GM18520 (cell line): ENCODE data around the gene CUX1.

Experiments used
- ATAC-seq: cut with Tn5 transposase; IDR thresholded peaks from one replicate; pipeline ENCODE4 v1.9.1; 2021; ENCODE audit not compliant: unreplicated experiment

Gene CUX1

GRCh38 chr7:102093599-102094315 lies 276.3 kb downstream of the CUX1 start:
- no peak for ATAC-seq

DNA sequence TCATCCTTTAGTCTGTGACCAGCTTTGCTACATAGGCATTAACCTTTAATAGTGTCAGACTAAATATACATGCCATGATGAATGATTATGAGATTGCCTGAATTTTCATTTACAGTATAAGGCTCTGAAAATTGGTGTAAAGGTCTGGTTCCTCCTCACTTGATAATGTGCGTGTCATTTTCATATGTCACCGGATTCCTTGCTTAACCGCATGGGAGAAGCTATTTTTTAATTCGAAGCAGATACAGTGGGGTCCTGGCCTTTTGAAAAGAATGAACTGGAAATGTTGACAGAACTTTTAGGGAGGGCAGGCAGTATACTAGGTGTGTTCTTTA lies 276.9 kb downstream of the CUX1 start:
- ATAC-seq, result no peak

DNA sequence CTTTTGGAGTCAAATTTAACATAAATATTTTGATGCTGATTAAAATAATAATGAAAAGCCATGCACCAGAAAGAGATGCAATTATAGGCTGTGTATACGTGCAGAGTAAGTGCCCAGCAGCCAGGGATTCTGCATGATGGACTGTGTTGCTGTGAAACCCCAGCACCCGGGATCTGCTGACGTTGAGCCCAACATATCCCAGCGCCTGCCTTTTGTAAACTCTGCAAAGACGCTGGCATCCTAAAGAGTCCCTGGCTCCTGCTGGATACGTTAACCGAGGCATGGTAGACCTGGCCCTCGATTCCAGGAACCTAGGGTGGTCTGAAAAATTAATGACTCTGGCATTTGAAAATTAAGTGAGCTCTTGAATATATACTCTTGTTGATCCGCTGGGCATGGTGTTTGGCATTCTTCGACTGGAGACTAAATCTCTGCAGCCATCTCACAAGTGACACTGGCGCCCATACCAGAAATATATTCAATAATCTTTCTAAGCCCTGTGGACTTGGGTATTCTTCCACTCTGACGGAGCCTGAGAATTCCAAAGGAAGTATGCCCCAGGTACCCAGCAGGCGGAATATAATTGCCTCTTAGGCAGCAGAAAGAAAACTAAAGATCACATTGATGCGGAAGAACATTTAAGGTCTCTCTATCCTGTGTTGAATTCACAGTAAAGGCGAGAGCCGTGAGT lies 278.0 kb downstream of the CUX1 start:
- ATAC-seq, result no peak

- ATAC-seq, result no peak
Measured at GRCh38 chr7:102096012-102096332, 278.5 kb downstream of the CUX1 start.

DNA sequence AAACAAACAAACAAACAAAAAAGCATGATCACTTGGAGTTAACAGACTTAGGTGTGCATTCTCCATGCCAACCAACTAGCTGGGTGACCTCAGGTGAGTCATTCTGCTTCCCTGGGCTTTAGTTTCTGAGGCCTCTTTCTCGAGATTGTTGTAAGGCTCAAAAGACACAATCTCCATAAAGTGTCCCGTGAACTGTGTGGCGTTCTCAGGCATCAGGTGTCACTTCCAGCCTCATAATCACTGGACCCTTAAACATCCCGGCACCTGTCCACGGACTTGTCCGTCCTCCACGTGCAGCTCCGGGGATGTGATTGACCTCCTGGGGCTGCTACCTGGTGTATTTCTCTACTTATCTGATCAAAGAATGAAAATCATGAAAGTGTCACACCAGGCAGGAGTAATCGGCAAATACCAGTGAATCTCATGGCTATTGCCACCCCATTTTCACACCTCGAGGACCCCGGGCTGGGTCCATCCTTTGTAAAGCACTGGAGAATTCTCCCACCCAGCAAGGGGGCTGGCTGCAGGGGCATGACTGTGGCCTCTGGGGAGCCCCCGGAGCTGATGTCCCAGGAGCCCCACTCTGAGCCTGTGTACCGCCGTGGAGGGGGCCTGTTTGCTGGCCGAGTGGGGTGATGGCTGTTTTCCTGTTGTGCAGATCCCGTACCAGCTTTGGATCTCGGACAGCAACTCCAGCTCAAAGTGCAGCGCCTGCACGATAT lies 279.4 kb downstream of the CUX1 start:
- ATAC-seq, result no peak

DNA sequence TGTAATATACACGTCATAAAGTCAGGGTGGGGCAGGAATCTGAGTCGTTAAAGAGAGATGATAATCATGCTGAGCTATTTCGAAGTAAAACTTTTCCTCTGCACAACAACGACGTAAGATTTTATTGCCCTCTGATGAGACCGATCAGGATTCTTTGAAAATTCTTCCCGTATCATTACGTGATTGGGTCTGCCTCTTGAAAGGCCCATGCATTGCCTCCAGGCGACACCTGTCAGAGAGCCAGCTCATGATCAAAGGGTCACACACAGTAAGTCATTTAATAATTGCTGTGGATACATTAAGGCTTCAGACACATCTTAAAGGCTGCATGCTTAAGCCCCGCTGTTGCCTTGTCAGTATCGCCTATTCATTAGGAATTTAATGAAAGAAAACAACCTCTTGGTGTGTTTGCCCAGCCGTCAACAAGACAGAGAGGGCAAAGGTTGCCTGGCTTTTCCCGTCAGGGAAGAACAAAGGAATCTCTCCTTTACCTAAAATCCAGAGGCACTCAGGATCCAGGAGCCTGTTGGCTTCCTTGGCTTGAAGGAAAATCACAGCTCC lies 280.3 kb downstream of the CUX1 start:
- no peak for ATAC-seq

DNA sequence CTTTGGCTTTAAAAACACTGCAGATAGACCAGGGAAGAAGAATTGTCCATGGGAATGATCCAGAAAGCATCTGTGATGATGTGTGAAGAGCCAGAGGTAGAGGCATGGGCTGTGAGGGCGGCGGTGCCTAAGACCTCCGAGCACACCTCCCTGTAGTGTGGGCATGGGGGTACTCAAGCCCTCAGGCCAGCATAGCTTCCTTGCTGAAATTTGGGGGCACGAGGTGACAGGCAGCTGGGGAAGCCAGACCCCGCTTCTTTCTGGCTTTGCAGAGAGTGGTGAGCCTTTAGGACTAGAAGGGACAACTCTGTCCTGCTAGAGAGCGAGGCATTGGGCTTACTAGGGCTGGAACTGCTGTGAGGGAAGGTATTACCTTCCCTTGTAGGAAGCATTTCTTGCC lies 281.6 kb downstream of the CUX1 start:
- no peak for ATAC-seq

GRCh38 chr7:102099474-102099873 lies 282.0 kb downstream of the CUX1 start:
- no peak for ATAC-seq

- ATAC-seq, result no peak
Measured at GRCh38 chr7:102101111-102101551, 283.7 kb downstream of the CUX1 start.

GRCh38 chr7:102101926-102102325 lies 284.5 kb downstream of the CUX1 start:
- ATAC-seq, result no peak

GRCh38 chr7:102103027-102103372 lies 285.6 kb downstream of the CUX1 start:
- ATAC-seq, result no peak

DNA sequence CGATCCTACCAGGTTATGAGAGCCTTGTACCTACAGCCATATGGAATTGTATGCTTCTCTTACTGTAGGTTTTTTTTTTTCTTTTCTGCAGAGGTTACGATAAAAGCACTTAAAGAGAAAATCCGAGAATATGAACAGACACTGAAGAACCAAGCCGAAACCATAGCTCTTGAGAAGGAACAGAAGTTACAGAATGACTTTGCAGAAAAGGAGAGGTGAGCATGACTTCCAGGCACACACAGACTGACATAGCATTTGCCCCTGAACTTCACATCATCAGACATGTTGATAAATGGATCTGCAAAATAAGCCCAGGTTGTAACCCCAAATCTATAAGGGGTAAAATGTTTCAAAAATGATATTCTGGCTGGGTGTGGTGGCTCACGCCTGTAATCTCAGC lies 286.8 kb downstream of the CUX1 start:
- ATAC-seq, result no peak

DNA sequence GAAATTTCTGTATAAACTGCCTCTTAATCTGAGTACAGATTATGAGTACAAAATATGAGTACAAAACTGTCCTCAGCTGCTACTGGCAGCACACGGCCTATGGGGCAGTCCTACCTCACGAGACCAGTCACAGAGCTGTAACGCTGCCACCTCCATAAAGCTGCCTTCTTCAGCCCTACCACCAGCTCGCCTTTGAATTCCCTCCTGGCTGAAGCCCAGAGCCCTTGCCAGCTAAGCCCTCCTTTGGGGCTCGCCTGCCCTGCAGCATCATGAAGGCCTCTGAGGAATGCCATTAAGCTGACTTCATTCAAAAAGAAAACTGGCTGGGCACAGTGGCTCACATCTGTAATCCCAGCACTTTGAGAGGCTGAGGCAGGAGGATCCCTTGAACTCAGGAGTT lies 289.2 kb downstream of the CUX1 start:
- ATAC-seq, result no peak

DNA sequence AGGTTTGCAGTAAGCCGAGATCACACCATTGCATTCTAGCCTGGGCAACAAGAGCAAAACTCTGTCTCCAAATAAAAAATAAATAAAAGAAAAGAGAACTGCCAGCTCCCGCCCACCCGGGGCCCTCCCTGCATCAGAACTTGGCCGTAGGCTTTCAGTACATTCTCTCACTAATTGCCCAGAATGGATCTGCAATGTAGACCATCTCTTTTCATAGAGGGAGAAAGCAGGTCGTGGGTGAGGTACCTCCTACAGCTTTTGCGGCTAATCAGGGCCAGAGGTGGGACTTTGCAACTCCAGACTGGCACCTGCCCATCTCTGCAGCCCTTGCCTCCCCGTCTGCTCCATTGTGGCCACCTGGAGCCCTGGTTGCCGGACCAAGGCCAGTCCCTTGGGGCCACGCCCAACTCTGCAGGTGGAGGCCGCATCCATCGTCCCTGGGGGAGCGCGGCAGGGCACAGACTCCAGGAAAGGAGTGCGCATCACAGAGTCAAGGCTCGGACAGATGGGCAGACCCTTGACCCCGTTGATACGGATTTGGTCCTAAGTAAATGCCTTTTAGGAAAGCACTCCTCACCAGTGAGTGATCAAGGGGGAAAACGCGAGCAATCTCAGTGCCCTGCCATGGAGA lies 290.2 kb downstream of the CUX1 start:
- no peak for ATAC-seq

DNA sequence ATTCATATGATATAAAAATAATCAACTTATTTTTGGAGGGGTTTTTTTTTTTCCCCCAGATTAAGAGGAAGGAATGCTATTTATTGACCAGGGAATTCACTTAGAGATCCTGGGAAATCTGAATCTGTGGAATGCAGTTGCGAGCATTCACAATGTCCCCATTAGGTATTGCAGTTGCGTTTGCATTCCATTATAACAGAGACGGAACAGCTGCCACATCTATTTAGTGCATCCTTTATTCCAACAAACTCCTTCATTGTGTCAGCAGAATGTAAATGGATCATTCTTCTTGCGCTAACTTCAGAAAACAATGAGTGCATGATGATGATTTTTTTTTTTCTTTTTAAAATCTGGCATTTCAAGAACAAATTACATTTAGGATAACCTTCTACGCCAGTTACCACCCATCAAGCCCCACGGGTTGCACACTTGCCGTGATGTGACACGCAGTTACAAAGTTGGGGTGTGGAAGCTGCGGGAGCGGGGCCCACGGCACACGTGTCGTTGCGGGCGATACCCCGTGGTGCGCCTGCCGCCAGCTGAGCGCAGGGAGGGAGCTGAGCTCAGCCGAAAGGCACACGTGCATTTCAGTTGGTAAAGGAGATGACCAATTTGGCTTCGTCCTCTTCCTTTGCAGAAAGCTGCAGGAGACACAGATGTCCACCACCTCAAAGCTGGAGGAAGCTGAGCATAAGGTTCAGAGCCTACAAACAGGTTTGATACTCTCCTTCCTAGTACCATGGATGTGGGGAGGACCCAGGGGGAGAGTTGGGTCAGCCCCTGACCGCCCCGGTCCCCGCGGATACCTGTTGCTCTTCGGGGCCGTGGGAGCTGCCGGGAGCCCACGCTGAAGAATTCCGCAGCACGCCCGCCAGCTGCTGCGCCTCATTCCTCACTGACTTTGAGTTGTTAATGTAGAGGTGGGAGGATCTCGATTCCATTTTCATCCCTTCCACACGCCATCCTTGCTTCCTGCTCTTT lies 293.9 kb downstream of the CUX1 start:
- ATAC-seq, result no peak

GRCh38 chr7:102115181-102115580 lies 297.8 kb downstream of the CUX1 start:
- no peak for ATAC-seq

- ATAC-seq, result no peak
Measured at GRCh38 chr7:102115931-102116330, 298.5 kb downstream of the CUX1 start.

DNA sequence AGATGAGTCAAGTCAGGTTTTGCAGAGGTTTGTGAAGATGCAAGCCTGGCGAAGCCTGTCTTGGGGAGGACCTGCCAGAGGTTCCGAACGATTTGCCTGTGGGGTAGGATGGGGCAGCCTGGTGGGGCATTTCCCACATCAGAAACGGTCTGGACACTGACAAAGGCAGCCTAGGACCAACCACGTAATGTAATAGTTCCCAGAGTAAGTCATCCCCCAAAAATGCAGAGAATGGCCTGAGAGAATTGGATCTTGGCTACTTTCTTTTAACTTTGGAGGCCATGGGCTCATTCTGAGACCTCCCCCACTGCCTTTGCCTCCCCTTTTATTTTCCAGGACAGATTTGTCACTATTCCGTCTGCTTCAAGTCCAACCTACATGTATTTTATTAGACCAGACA lies 300.3 kb downstream of the CUX1 start:
- no peak for ATAC-seq

DNA sequence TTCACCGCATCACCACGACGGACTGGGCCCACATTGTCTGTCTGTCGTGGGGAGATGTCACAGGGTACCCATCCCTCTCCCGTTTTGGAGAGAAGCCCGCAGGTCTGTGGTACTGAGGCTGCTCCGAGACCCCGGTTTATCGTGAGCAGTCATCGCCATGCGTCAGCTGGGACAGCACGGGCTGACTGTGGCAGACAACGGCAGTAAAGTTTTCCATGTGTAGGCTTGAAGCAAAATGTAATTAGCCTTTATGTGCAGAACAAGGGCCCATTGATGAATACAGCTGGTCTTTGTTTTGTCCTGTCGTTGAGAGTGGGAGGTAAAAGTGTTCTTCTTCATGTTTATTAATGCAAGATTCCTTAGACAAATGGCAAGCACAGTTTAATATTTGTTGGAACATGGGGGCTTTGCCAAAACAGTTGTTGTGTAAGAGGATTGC lies 301.8 kb downstream of the CUX1 start:
- no peak for ATAC-seq

DNA sequence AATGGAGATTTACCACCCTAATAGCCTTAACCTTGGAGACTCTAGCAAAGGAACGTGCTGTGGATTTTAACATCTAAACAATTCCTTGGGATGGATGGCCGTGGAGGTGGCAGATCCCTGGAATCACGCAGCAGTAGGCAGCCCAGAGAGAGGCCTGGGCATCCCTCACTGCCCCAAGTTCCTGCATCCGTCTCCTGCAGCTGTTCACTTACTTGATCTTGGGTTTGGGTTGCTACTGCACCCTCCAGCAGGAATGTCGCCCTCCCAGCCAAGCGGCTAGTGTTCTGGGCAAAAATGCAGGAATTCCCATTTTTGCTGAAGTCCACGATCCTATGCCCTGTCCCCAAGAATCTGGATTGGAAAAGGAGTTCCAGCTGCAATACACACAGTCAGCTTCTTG lies 302.5 kb downstream of the CUX1 start:
- ATAC-seq, result no peak
